ENCODE results near the gene DYNLRB1. TPM values are rescaled to one million over a fixed set of nuclear protein-coding genes. Genes with fewer than 3 reads are reported as not detected.
"Not testable (repeated sequence)": the region's sequence is repeated elsewhere in the genome, so short reads cannot be mapped to it uniquely, and the experiment has no call there.

The DYNLRB1 gene
- 100 to 1,000 TPM; 116 to 124 TPM for total RNA-seq
- long read RNA-seq, donor 1, transcript DYNLRB1-202 (4 exons, 675 nt) = major isoform, 9 of 12 reads
- long read RNA-seq, donor 1, partial matches to known transcripts = 1 of 12 reads
- long read RNA-seq, donor 1, other reads (novel, unspliced or antisense) = 2 of 12 reads
- long read RNA-seq, donor 2, transcript DYNLRB1-202 (4 exons, 675 nt) = major isoform, 21 of 28 reads
- long read RNA-seq, donor 2, partial matches to known transcripts = 3 of 28 reads
- long read RNA-seq, donor 2, other reads (novel, unspliced or antisense) = 4 of 28 reads

GRCh38 chr20:34516247-34517113 is at the start of gene DYNLRB1:
DYNLRB1 (plus strand) TSS chr20:34516422; CDS start chr20:34516459, 37 bp downstream.
- intact Hi-C loops (cut with DNase I) = no loop called here
- DNase-seq (ENCODE audit: low spot score) = peak; percentile 99

GRCh38 chr20:34468951-34469350 is 47.3 kb upstream of the DYNLRB1 start:
- intact Hi-C loops (cut with DNase I) = no loop called here
- no peak for DNase-seq (ENCODE audit: low spot score)

- no peak for DNase-seq (ENCODE audit: low spot score)
- intact Hi-C loops (cut with DNase I) = loop anchor here in 1 of 2 donors (10.0 kb wide), 1 partner anchor 158 kb away; no protein-coding TSS in a partner anchor
These were observed 43.8 kb upstream of the DYNLRB1 start for GRCh38 chr20:34472246-34472925.

- no peak for DNase-seq (ENCODE audit: low spot score)
- intact Hi-C loops (cut with DNase I) = loop anchor here in 1 of 2 donors (10.0 kb wide), 1 partner anchor 159 kb away; no protein-coding TSS in a partner anchor
These were observed 42.8 kb upstream of the DYNLRB1 start for GRCh38 chr20:34473262-34473883.

GRCh38 chr20:34475979-34476736 is 40.1 kb upstream of the DYNLRB1 start:
- intact Hi-C loops (cut with DNase I) = loop anchor here in 1 of 2 donors (10.0 kb wide), 1 partner anchor 161 kb away; no protein-coding TSS in a partner anchor
- peak; percentile 87 for DNase-seq (ENCODE audit: low spot score)

GRCh38 chr20:34479627-34480026 is 36.6 kb upstream of the DYNLRB1 start:
- intact Hi-C loops (cut with DNase I) = loop anchor here in 1 of 2 donors (10.0 kb wide), 1 partner anchor 165 kb away; no protein-coding TSS in a partner anchor
- no peak for DNase-seq (ENCODE audit: low spot score)

GRCh38 chr20:34482154-34482553 is 34.1 kb upstream of the DYNLRB1 start:
- DNase-seq (ENCODE audit: low spot score); intact Hi-C loops (cut with DNase I): not testable (repeated sequence)

GRCh38 chr20:34483585-34484220 is 32.5 kb upstream of the DYNLRB1 start:
- intact Hi-C loops (cut with DNase I) = not testable (repeated sequence)

GRCh38 chr20:34485068-34485634 is 31.1 kb upstream of the DYNLRB1 start:
- no peak for DNase-seq (ENCODE audit: low spot score)
- intact Hi-C loops (cut with DNase I) = no loop called here

More at GRCh38 chr20:34483585-34484220, 32.5 kb upstream of the DYNLRB1 start:
- DNase-seq (ENCODE audit: low spot score) = not testable (repeated sequence)

GRCh38 chr20:34491226-34491931 is 24.8 kb upstream of the DYNLRB1 start:
- DNase-seq (ENCODE audit: low spot score) = no peak
- intact Hi-C loops (cut with DNase I) = no loop called here

GRCh38 chr20:34491932-34492509 is 24.2 kb upstream of the DYNLRB1 start:
- intact Hi-C loops (cut with DNase I) = no loop called here
- no peak for DNase-seq (ENCODE audit: low spot score)

GRCh38 chr20:34493646-34494045 is 22.6 kb upstream of the DYNLRB1 start:
- DNase-seq (ENCODE audit: low spot score) = no peak
- intact Hi-C loops (cut with DNase I) = no loop called here

GRCh38 chr20:34495307-34495706 is 20.9 kb upstream of the DYNLRB1 start:
- intact Hi-C loops (cut with DNase I) = no loop called here
- DNase-seq (ENCODE audit: low spot score) = no peak

- intact Hi-C loops (cut with DNase I) = no loop called here
- DNase-seq (ENCODE audit: low spot score) = no peak
These were observed 20.3 kb upstream of the DYNLRB1 start for GRCh38 chr20:34495916-34496315.

GRCh38 chr20:34497596-34497995 is 18.6 kb upstream of the DYNLRB1 start:
- intact Hi-C loops (cut with DNase I); DNase-seq (ENCODE audit: low spot score): not testable (repeated sequence)

GRCh38 chr20:34500823-34501222 is 15.4 kb upstream of the DYNLRB1 start:
- no peak for DNase-seq (ENCODE audit: low spot score)
- intact Hi-C loops (cut with DNase I) = no loop called here

- no peak for DNase-seq (ENCODE audit: low spot score)
- intact Hi-C loops (cut with DNase I) = no loop called here
These were observed 9.7 kb upstream of the DYNLRB1 start for GRCh38 chr20:34506480-34506879.
